GM20431 (cell line): ENCODE measurements around the gene HSPA12B.

ENCODE experiments used
- in situ Hi-C: fragments of 300-500 bp; cut with MseI, MboI; formaldehyde crosslinking; loops from one replicate; pipeline ENCODE4 v1.15.0; 2020; ENCODE audit warnings: low sequenced_read_pairs; ENCODE audit not compliant: unreplicated experiment

Gene HSPA12B

GRCh38 chr20:3800256-3800877, 67.9 kb downstream of the HSPA12B start:
- in situ Hi-C loops: no loop called here

- in situ Hi-C loops: no loop called here
Measured at GRCh38 chr20:3800878-3801260, 68.4 kb downstream of the HSPA12B start.

- in situ Hi-C loops: no loop called here
Measured at GRCh38 chr20:3801299-3801698, 68.8 kb downstream of the HSPA12B start.

- in situ Hi-C loops: no loop called here
Measured at GRCh38 chr20:3801846-3802245, 69.4 kb downstream of the HSPA12B start.
